EH (cell line): ENCODE results near the gene RHBDD2.

Experiments used
- DNase-seq: peaks from one replicate; pipeline ENCODE4 v3.0.0-alpha.2; 2015; ENCODE audit warnings: low read depth

The RHBDD2 gene

DNA sequence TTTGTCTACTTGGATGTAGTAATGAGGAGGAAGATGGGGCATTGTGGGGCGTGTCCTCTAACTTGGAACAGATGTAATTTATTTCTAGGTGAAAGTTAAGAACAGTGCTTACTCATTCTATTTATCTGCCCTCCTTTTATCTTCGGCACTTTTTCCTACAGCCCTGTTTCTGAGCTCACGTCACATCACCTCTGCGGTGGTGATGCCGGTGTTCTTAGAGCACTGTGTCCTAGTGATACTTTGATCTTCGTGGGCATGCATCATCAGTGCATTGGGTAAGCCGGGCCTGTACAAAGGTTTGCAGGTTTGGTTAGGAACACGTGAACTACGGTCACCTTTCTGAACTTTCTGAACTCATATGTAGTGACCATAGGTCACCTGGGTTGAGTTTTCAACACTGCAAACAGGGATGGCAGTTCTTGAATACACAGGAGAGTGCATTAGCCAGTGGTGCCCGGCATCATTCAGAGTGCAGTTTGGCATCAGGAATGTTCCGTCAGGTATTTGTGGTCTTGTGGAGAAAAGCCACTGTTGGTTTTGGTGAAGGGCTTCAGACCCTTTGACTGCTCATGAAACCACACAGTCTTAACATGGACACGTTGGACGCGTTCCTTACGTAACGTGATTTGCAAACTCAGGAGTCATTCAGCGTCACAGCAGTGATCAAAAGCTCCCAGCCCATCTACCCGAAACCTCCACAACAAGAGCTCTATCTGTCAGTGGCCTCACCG, 41.8 kb downstream of the RHBDD2 start:
- DNase-seq = peak; percentile 35

DNA sequence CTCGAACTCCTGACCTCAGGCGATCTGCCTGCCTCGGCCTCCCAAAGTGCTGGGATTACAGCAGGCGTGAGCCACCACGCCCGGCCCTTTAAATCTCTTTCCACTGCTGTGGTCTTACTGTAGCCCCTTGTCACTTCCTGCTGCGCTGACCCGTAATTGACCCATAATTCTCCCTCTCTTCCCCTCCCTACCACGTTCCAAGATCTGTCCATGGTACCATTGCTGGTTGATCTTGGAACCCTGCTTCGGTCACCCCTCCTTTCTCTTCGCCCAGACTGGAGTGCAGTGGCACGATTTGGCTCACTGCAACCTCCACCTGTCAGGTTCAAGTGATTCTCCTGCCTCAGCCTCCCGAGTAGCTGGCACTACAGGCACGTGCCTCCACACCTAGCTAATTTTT, 42.6 kb downstream of the RHBDD2 start:
- peak; percentile 12 for DNase-seq

DNA sequence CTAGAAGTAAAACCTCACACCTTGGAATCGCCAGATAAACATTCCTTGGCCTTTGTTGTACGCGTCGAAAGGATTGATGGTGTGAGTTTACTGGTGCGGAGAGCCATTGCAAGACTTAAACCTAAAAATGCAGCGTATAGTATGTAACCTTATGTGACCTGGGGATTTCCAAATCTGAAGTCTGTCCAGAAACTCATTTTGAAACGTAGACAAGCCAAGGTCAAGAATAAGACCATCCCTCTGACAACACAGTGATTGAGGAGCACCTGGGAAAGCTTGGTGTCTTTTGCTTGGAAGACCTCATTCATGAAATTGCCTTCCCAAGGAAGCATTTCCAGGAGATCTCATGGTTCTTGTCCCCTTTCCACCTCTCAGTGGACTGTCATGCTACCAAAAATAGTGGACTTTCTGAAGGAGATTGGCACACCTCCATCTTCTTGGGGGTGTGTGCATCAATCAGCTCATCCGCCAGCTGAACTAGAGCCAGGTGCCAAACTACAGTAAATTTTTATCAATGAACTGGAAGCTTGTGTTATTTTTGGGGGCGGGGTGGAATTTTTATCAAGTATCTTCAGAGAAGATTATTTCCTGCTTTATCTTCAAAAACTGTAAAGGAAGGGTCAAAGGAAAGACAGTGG, 44.3 kb downstream of the RHBDD2 start:
- no peak for DNase-seq

DNA sequence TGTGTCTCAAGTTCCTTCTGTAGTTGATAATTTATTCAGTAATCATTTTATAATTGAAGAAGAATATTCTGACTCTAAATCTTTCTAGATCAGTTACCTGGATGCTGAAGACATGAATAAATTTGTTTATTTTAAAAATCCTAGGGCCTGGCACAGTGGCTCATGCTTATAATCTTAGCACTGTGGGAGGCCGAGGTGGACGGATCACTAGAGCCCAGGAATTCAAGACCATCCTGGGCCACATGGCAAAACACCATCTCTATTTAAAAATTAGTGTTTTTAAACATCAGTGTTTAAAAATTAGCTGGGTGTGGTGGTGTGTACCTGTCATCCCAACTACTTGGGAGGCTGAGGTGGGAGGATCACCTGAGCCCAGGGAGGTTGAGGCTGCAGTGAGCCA, 45.4 kb downstream of the RHBDD2 start:
- DNase-seq = no peak

DNA sequence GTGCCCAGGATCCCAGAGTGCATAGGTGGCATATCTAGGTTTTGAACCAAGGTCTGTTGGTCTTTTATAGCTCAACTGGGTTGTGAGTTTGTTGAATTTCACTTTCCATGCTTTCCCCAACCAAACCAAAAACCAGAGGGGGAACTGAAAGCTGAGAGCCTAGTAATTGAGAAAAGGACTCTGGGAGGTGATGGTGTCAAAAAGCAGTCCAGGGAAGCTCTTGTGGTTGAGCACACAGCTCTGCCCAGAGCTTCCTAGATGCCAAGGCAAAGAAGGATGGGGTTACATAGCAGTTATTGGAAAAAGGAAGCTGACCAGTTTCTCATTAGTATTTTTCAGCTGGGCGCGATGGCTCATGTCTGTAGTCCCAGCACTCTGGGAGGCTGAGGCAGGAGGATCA, 46.1 kb downstream of the RHBDD2 start:
- no peak for DNase-seq

DNA sequence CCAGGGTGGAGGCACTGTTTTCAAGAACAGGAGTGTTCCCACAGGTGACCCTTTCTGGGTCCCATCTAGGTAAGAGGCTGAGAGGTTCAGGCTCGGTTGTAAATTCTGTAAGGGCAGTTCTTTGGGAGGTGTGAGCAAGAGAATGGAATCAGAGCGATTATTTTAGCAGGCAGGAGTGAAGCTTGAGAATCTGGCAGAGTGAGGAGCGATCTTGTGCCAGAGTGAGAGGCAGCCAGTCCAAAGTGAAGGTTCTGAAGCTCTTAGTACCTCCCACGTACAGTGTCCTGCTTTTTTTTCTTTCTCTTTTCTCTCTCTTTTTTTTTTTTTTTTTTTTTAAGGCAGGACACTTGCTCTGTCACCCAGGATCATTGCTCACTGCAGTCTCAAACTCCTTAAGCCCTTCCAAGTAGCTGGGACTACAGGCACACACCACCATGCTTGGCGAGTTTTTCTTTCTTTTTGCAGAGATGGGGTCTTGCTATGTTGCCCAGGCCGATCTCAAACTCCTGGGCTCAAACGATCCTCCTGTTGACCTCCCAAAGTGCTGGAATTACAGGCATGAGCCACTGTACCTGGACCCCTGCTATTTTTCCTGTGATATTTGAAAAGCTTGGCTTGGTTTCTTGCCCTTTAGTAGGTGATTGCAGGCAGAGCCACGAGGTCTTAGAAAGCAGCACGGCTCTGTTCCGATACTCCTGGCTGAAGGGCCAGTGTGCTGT, 47.0 kb downstream of the RHBDD2 start:
- DNase-seq = no peak

DNA sequence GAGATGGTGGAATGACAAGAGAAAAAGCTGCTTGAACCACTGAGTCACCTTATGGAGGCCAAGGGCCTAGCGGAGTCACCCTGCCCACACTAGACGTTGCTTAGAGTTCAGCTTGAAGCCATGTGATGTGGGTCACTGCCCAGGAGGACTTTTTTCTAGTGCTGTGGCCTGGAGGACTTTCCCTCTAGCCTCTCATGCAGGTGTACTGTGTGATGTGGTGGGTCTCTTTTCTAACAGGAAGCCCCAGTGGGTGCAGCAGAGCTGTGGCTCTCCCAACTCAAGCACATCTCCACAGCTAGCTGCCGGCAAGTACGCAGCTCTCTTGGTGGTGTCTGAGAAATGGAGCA, 49.7 kb downstream of the RHBDD2 start:
- peak; percentile 18 for DNase-seq

DNA sequence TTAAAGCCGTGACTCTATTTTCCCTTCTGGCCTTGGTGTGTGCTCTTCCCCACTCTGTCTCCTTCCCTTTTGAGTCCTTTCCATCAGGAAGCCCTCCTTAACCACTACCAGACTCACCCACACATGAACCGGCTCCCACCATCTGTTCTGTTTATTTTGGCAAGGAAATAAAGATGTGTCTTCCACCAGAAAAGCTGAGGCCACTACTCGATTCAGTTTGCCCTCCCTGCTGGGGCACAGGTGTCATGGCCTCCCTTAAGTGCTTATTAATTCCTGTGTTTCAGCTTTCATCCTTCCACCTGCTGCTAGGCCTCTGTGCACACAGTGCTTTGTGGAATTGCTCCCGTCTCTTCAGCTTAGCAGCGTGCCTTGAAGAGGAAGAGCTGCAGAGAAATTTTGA, 52.8 kb downstream of the RHBDD2 start:
- no peak for DNase-seq

DNA sequence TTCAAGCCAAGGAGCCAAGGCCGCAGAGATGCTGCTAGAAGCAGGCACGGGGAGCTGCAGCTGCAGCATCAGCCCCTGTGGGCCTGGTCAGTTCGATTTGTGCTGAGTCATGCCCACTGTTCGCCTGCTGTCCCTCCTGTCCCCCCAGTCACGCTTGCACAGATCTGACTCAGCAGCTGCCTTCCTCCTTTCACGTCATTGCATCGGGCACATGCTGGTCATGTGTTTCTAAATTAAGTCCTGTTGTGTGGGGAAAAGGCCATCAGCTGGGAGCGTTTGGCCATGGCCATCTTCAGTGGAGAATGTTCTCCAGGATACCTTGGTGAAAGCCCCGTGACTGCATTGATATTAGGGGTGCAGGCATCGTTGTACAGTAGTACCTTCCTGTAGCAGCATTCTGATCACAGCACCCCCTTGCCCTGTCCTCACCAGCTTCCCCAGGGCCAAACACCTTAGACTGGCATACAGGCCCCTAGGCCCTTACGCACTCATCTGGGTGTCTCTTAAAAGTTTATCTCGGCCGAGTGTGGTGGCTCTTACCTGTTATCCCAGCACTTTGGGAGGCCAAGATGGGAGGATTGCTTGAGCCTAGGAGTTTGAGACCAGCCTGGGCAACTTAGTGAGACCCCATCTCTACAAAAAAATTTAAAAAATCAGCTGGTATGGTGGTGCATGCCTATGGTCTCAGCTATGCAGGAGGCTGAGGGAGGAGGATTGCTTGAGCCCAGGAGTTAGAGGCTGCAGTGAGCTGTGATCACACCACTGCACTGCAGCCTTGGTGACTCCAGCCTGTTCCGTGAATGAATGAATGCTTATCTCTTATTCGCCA, 59.3 kb downstream of the RHBDD2 start:
- DNase-seq = peak; percentile 98
